Left colon (tissue), 2 donors: ENCODE data around the gene SEZ6. TPM values are rescaled to one million over a fixed set of nuclear protein-coding genes. Genes with fewer than 3 reads are reported as not detected.

Experiments
- ATAC-seq: fragments of 200-7000 bp; cut with Tn5 transposase; one replicate; pipeline ENCODE4 v1.9.1; 2020; ENCODE audit warnings: mild to moderate bottlenecking, moderate library complexity
- DNase-seq, 2 donors: peaks; one replicate each; pipeline ENCODE4 v3.0.0-alpha.2; 2020
- intact Hi-C, 2 donors: fragments of 100-400 bp; cut with DNase I in 1 of 2; cut with micrococcal nuclease in 1 of 2; formaldehyde crosslinking; loops; one replicate each; pipeline versions ENCODE4 v1.11.2 to v1.14.0; 2022; cut with DNase I, micrococcal nuclease
- long read RNA-seq: library from polyadenylated mRNA; unstranded; transcript quantifications from one replicate; pipeline ENCODE4 v2.0.0, GENCODE V29; 2021
- total RNA-seq, 2 donors: library from RNA; stranded (reverse); fragmentation: NEBNext Ultra II Directional; extraction: Animal tissue kit (Norgen Biotek cat#: 25700); gene quantifications; one replicate each; pipeline ENCODE4 v1.2.1, GENCODE V29; 2021
- donor health status: DM: no; HTN: no; CAD: no.
- donor health status: DM: yes; HTN: yes; CAD: no.

The SEZ6 gene, protein sequence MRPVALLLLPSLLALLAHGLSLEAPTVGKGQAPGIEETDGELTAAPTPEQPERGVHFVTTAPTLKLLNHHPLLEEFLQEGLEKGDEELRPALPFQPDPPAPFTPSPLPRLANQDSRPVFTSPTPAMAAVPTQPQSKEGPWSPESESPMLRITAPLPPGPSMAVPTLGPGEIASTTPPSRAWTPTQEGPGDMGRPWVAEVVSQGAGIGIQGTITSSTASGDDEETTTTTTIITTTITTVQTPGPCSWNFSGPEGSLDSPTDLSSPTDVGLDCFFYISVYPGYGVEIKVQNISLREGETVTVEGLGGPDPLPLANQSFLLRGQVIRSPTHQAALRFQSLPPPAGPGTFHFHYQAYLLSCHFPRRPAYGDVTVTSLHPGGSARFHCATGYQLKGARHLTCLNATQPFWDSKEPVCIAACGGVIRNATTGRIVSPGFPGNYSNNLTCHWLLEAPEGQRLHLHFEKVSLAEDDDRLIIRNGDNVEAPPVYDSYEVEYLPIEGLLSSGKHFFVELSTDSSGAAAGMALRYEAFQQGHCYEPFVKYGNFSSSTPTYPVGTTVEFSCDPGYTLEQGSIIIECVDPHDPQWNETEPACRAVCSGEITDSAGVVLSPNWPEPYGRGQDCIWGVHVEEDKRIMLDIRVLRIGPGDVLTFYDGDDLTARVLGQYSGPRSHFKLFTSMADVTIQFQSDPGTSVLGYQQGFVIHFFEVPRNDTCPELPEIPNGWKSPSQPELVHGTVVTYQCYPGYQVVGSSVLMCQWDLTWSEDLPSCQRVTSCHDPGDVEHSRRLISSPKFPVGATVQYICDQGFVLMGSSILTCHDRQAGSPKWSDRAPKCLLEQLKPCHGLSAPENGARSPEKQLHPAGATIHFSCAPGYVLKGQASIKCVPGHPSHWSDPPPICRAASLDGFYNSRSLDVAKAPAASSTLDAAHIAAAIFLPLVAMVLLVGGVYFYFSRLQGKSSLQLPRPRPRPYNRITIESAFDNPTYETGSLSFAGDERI
- under 1 TPM; 0.46 to 0.81 TPM for total RNA-seq
- long read RNA-seq, result 0 reads

DNA sequence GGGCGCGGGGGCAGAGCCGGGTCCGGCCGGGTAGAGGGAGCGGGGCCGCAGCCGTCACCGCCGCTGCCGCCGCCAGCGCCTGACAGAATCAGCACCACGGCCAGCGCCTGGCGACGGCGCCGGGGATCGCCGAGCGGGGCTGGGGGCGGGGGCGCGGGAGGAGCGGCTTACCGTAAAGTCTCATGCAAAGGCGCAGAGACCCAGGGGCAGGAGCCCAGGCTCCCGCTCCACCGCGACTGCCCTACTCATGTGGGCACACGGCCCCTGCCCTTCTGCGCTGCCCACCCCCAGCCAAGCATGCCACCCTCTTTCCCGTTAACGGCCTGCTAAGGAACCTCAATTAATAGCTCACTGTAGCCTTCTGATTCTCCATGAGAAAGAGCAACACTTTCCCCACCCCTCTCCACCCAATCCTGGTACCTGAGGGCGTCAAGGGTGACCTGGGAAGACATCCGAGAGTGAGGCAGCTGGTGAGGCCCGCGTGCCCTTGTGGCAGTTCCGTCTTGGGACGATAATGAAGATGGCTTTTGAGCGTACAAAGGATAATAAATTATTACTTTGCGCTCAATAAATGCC lies at the start of gene SEZ6:
Gene SEZ6 (minus strand): TSS at position 98 of the 576 bp plus-strand sequence. CDS start 164 bp downstream, outside the sequence.
- DNase-seq, result peak; percentile 34 to 69
- ATAC-seq, result peak; percentile 86
- intact Hi-C loops, result no loop called here

DNA sequence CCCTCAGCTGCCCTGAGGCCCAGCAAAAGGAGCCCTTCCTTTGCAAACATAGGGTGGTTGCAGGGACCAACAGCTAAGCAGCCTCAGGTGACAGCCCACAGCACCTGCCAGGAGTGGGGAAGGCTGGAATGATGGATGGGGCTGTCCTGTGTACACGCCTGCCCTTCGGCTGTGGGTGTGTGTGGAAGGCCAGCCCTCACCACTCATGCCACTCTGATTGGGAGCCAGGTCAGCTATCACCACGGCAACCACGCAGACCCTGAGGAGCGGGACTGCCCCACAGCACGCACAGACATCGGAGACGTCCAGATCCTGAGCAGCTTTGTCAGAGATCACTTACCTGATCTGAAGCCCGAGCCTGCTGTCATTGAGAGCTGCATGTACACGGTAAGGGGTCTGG lies 49.0 kb upstream of the SEZ6 start:
- DNase-seq (no peak), ATAC-seq (no peak)
- intact Hi-C loops, result no loop called here

DNA sequence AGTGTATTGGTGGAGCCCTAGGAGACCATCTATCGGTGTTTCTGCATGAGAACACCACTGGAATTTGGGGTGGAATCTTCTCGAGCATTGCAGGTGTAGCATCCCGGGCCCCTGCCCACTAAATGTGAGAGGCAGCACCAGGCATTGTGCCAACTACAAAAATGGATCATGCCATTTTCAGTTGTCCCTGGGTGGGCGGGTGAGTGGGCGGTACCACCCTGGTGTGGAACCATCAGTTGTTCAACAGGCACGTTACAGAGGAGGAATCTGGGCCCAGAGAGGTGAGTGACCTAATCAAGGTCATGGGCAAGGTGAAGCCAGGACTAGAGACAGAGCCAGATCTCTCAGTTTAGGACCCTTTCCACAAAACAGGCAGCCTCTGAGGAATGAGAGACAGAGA lies 45.9 kb upstream of the SEZ6 start:
- ATAC-seq, result no peak
- intact Hi-C loops, result no loop called here
- no peak for DNase-seq

DNA sequence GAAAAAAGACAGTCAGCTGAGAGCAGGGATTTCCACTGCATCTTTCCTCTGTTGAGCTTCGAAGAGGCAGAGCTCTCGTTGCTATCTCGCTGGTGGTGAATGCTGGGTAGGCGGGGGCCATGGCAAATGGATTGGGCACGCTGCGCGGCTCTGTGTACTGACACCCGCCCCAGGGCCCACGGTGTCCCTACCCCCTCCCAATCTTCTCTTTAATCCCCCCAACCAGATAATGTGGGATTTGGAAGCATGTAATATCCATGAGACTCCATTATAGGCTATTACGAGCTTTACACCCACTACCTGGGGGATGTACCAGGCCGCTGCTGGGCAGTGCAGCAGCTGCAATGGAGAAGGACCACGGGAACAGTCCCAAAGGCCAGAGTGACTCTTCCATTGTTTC lies 45.4 kb upstream of the SEZ6 start:
- intact Hi-C loops, result no loop called here
- DNase-seq (no peak), ATAC-seq (no peak)

DNA sequence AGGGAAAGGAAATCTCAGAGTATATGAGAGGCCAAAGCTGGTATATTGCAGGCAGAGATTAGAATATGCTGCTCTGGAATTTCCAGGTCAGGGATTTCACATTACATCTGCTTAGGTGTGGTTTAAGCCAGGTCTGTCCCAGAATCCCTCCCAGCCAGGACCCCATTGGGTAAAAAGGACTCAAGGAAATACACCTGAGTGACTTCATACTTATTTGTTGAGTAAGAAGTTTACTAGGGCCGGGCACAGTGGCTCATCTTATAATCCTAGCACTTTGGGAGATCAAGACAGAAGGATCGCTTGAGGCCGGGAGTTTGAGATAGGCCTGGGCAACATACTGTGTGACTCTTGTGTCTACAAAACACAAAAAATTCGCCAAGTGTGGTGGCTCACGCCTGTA lies 44.3 kb upstream of the SEZ6 start:
- intact Hi-C loops, result no loop called here
- no peak for ATAC-seq

DNA sequence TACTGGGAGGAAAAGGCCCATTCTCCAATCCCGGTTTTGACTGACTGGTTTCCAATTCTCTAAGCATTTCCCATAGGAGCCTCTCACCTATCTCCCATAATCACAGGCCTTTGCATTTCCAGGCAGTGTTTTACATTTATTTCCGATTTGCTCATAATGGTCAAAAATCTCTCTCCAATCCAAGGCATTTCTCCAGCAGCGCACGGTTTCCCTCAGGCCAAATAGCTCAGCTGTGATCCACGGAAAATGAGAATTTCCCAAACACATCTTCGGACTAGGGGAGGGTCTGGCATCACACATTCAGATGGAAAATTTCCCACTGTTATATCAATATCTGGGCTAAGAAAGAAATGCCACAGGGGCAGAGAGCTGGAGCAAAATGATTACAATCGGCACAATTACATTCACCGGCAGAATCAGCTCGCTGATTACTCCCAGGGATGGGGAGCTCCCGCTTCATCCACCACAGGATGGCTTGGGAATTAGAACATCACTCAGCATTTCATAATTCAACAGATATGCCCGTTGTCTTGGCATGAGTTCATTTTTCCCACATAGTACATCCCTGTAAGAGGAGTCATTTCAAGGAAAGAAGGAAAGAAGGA lies 43.8 kb upstream of the SEZ6 start:
- ATAC-seq (no peak), DNase-seq (no peak)
- intact Hi-C loops, result no loop called here

More for the DNA sequence above, 44.3 kb upstream of the SEZ6 start:
- no peak for DNase-seq

DNA sequence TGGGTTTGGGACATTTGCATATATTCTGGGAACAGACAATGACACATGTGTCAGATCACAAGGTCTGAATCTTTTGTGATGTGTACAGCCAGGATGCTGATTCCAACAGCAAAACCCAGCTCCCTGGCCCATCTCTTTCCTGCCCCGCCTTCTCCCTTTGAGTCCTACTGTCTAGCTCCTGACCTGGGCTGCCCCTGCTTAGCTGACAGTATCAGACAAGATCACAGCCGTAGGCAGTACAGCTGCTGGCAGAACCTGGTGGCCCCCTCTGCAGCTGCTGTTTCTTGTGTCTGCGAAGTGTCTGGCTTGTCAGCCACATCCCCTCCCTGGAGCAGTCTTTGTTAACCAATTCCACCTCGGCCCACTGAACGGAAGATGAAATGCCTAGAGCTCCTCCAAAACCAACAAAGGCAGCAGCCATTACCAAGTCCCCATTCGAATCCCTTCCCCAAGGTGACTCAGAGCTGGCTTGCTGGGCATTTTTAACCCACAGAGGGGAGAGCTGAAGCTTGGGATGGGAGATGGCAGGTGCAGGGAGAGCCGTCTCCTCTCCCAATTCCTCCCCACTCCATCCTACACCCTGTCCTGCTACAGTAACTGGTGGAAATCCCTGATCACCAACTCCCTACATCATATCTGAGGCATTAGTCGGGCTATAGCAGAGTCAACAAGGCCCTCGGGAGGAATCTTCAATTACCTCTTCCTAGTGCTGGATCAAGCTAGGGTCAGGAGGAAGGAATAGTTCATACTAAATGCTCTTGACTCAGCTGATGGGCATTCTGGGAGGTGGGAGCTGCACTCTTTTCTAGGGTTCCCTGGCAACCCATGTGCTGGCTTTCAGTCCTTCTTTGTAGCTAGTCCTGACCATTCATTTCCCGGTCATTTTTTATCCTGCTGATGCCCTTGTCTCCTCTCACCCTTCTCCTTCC lies 42.9 kb upstream of the SEZ6 start:
- intact Hi-C loops, result no loop called here
- ATAC-seq, result no peak

DNA sequence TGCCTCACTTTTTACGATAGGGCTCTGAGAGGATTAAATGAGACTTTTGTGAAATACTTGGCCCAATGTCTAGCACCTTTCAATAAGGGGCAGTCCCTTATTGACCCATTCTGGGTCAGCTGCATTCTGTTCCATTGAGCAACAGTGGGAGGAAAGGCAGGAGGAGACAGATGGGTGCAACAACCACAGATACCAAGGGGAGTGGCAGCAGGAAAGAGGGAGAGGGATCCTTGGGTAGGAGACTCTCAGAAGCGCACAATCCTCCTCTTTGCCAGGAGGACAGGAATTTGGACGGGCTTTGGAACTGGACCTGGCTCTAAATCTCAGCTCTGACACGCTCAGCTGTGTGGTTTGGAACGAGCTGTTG lies 40.6 kb upstream of the SEZ6 start:
- ATAC-seq, result no peak
- intact Hi-C loops, result no loop called here
- no peak for DNase-seq

More for the DNA sequence above, 42.9 kb upstream of the SEZ6 start:
- no peak for DNase-seq

DNA sequence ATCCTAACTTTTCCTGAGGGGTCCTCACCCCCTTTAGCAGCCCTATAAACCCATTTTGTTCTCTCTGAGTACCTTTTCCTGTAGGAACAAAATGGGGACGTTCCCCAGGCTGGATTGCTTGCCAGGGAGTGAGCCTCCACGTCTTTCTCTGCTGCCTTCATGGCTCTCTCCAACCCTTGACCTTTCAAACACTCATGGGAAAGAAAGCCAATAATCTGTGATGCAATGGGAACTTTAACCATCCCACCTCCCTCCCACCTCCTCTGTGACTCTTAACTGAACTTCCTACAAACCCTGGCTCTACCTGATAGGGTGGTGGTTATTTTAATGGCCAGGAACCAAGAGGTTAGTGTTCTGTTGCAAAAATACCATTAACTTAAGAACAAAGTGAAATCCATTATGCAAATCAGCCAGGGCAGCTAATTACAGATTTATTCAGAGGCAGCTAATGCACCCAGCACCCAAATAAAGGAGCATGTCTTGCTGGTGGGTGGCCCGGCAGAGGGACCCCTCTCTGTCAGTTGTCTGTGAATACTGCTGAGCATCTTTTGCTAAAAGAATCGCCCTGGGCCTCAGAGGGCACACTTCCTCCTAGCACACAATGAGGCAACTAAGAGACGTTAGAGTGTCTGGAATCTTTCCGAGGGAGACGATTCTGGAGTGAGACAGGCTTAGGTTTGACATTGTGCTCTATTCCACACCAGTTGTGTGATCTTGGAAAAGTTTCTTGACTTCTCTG lies 40.1 kb upstream of the SEZ6 start:
- ATAC-seq (no peak), DNase-seq (no peak)
- intact Hi-C loops, result no loop called here

DNA sequence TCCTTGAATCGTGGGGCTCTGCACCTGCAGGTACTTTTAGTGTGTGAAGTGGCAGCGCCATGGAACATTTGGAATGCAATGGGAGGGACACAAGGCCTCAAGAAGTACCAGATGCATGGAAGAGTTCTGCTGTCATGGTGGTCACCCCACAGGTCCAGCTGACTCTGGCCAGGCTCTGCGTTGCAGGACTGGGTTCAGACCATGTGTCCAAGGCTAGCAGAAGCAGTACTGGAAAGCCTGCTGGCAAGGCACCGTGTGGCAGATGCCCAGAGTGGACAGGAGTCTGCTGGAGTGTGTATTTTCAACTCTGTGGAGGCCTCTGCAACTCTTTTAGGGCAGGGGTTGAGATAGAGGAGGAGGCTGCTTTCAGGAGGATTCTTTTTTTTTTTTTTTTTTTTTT lies 39.2 kb upstream of the SEZ6 start:
- intact Hi-C loops, result no loop called here
- ATAC-seq, result no peak
- no peak for DNase-seq

DNA sequence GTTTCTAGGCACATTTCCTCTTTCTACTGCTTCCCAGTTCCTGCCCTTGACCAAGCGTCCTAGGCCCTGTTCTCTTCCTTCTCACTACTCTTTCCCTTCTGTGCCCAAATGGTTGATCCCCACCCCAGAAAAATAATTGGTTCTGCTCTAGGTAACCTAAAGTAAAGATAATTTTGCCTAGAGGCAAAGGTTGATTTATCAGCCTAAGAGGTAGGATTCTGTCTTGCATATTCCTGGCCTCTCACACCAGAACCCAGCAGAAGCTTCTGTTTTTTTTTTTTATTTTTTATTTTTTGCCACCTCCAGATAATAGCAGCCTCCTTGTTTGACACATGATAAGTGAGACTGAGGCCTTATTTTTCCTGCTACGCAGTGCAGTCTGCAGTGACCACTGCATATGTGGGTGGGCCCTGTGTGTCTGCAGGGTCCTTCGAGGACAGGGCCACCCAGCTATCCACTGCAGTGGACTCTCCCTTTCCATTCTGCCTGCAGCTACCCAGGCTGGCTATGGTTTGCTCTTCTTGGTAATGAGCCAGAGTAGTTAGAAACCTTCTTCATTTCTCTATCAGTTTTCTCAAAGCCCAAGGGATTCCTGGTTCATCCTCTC lies 37.8 kb upstream of the SEZ6 start:
- ATAC-seq (no peak), DNase-seq (no peak)
- intact Hi-C loops, result no loop called here

DNA sequence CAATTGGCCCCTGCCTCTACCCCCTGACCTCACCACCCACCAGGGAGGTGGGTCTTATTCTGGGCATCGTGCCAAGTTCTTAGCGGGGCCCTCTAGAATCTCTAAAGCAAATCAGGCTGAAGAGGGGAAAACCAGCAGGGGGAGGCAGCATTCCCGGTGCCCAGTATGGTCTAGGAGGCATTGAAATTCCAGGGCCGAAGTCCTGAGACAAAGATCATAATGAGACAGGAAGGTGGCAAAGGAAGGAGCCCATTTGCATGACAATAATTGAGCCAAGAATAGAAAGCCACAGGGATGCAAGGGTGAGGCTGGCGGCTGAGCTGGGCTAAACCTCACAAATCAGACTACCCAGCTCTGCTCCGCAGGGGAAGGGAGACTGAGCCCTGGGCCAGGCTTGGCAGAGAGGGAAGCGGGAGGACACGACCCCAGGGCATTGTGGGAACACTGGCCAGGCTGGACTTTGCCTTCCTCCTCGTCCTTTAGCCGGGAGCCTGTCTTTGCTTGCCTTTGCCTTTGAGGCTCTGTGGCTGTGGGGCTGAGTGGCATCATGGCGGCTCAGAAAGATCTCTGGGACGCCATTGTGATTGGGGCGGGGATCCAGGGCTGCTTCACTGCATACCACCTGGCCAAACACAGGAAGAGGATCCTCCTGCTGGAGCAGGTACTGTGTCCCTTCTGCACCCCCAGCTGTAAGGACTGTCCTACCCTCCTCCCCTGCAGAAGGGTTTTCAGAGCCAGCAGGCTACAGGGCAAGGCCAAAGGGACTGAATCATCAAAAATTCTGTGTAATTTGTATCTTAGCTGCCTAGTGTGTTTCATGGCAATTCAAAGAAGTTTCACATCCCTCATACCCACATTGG lies 37.1 kb upstream of the SEZ6 start, which contains the start of gene PIPOX:
Gene PIPOX (plus strand): TSS at position 463 of the 860 bp plus-strand sequence. CDS start 85 bp downstream, at position 548.
- ATAC-seq, result peak; percentile 33
- intact Hi-C loops, result no loop called here
- DNase-seq, result peak in 1 of 2 donors; percentile 17

DNA sequence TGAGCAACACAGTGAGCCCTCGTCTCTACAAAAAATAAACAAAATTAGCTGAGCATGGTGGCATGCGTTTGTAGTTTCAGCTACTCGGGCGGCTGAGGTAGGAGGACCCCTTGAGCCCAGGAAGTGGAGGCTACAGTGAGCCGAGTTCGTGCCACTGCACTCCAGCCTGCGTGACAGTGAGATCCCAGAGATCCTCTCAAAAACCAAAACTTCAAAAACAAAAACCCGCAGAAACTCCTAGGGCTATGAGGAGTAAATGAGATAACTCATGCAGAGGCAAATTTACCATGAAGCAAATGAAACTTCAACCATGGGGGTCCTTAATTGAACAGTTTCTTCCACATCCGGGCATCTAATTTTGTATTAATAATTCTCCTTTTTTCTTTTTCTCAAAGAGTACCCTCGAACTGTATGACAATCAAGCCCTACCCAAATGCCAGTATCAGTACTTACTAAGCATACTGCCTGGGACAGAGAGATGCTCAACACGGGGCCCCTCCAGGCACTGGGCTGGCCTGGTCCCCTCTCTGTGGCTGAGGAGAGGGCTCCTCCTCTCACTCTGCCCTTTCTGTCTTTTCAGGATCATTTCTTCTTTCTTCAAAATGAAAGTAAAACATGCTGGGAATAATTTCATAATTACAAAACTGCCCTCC lies 36.3 kb upstream of the SEZ6 start:
- intact Hi-C loops, result no loop called here
- ATAC-seq, result peak; percentile 7
- no peak for DNase-seq

DNA sequence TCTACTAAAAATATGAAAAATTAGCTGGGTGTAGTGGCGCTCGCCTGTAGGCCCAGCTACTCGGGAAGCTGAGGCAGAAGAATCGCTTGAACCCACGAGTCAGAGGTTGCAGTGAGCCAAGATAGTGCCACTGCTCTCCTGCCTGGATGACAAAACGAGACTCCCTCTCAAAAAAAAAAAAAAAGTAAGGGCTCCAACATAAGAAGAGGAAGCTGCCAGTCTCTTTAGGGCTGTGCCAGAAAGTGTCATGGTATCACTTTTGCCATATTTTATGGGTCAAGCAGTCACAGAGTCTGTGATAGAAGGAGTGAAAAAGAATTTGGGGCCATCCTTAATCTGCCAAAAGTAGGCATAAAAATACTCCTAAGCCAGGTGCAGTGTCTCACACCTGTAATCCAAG lies 35.7 kb upstream of the SEZ6 start:
- intact Hi-C loops, result no loop called here
- no peak for ATAC-seq

DNA sequence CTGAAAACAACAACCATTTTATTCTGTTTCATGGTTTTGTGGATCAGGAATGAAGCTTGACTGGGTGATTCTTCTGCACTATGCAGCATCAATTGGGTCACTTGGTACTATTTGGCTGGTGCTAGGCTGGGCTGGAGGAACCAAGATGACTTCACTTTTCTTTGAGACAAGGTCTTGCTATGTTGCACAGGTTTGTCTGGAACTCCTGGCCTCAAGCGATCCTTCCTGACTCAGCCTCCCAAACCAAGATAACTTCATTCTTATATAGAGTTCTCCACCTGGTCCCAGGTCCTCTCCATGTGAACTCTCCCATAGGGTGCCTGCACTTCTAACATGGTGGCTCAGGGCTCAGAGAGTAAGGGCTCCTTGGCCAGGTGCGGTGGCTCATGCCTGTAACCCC lies 35.3 kb upstream of the SEZ6 start:
- intact Hi-C loops, result no loop called here
- DNase-seq (no peak), ATAC-seq (no peak)

More for the DNA sequence above, 35.7 kb upstream of the SEZ6 start:
- DNase-seq, result no peak
